ENCODE results near the gene ABLIM2. TPM values are rescaled to one million over a fixed set of nuclear protein-coding genes. Genes with fewer than 3 reads are reported as not detected.

ABLIM2 gene
- polyA plus RNA-seq, 1 donor from 2014 or later, result 14.9 TPM

GRCh38 chr4:7985072-7985471, 173.5 kb downstream of the ABLIM2 start:
- Histone ChIP-seq H4K20me1 (ENCODE audit: insufficient read depth) (no peaks in the 10 kb centered on the region), H3F3A (ENCODE audit: insufficient read depth, low read length, poor library complexity, severe bottlenecking) (no peaks in the 10 kb centered on the region), H3K27ac (ENCODE audit: low read length) (no peak overlapping the region), H3K9ac (ENCODE audit: low read length) (no peak overlapping the region), H3K4me3 (ENCODE audit: low read length) (no peak overlapping the region), H2AFZ (ENCODE audit: low read depth, low read length) (no peak overlapping the region), H3K27me3 (ENCODE audit: insufficient read depth, low read depth, low read length) (no peaks in the 10 kb centered on the region), H3K4me2 (ENCODE audit: low read length) (no peak overlapping the region), H3K79me2 (replicated peaks; ENCODE audit: insufficient read depth, low read length) (no peaks in the 10 kb centered on the region), H3K36me3 (ENCODE audit: insufficient read depth, low read length) (no peaks in the 10 kb centered on the region), H3K9me2 (ENCODE audit: insufficient read depth, low read length) (no peaks in the 10 kb centered on the region), H3K9me3 (ENCODE audit: low read length) (no peaks in the 10 kb centered on the region)
- TF ChIP-seq MXI1 (conservative IDR thresholded peaks at IDR 0.05; ENCODE audit: poor library complexity, severe bottlenecking) (no peak), SMC3 (conservative IDR thresholded peaks at IDR 0.05; ENCODE audit: poor library complexity) (no peak), POLR2AphosphoS5 (IDR thresholded peaks at IDR 0.05) (no peak), EZH2 (IDR thresholded peaks at IDR 0.05; ENCODE audit: borderline replicate concordance, insufficient read depth, low read length, poor library complexity, severe bottlenecking) (no peak), REST (IDR thresholded peaks at IDR 0.05; ENCODE audit: borderline replicate concordance) (no peak), EP300 (conservative IDR thresholded peaks at IDR 0.05; ENCODE audit: poor library complexity, severe bottlenecking) (no peak), RAD21 (conservative IDR thresholded peaks at IDR 0.05) (no peak), TAF1 (IDR thresholded peaks at IDR 0.05; ENCODE audit: low read depth) (no peak), CTCF (IDR thresholded peaks at IDR 0.05; ENCODE audit: poor library complexity, severe bottlenecking) (no peak)

DNA sequence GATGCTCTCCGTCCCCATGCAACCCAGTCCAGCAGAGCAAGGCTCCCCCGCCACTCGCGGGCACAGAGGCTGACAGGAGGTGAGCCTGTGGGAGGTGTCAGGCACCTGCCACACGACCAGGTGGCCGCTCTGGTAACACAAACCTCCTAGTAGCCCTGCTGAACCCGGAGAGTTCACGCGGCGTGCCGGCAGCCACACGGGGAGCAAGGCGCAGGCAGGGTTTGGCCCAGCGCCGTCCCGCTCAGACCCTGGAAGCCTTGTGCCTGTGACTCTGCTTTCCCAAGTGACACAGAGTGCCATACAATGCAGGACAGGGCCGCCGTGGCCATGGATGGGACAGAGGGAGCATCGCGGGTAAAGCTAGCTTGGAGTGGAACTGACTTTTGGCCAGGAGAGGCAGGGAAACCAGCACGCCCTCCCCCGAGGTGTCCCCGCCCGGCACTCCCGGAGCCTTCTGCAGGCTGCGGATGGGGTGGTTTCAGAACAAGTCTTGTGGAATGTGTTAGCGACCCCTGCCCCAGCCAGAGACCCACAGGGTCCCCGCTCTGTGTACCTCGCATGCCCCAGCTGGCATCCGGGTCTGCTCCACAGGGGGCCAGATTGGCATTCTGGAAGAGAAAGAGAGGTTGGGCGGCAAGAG, 174.2 kb downstream of the ABLIM2 start:
- no peak overlapping the region for H3K9ac ChIP-seq (ENCODE audit: low read length)
- no peak overlapping the region for H3K4me2 ChIP-seq (ENCODE audit: low read length)
- no peaks in the 10 kb centered on the region for H3K9me2 ChIP-seq (ENCODE audit: insufficient read depth, low read length)
- no peaks in the 10 kb centered on the region for H3K27me3 ChIP-seq (ENCODE audit: insufficient read depth, low read depth, low read length)
- no peaks in the 10 kb centered on the region for H4K20me1 ChIP-seq (ENCODE audit: insufficient read depth)
- H3K79me2 ChIP-seq (replicated peaks; ENCODE audit: insufficient read depth, low read length), result no peaks in the 10 kb centered on the region
- no peaks in the 10 kb centered on the region for H3K9me3 ChIP-seq (ENCODE audit: low read length)
- no peak overlapping the region for H3K4me3 ChIP-seq (ENCODE audit: low read length)
- H3K27ac ChIP-seq (ENCODE audit: low read length), result no peak overlapping the region
- H3F3A ChIP-seq (ENCODE audit: insufficient read depth, low read length, poor library complexity, severe bottlenecking), result no peaks in the 10 kb centered on the region
- no peak for TF ChIP-seq TAF1 (IDR thresholded peaks at IDR 0.05; ENCODE audit: low read depth)
- TF ChIP-seq EZH2 (IDR thresholded peaks at IDR 0.05; ENCODE audit: borderline replicate concordance, insufficient read depth, low read length, poor library complexity, severe bottlenecking), result no peak
- no peak for TF ChIP-seq RAD21 (conservative IDR thresholded peaks at IDR 0.05)
- H3K36me3 ChIP-seq (ENCODE audit: insufficient read depth, low read length), result no peaks in the 10 kb centered on the region
- no peak overlapping the region for H2AFZ ChIP-seq (ENCODE audit: low read depth, low read length)

Data from neural cell (in vitro differentiated cells).